ENCODE results near the gene MYH9. TPM values are rescaled to one million over a fixed set of nuclear protein-coding genes. Genes with fewer than 3 reads are reported as not detected.

Gene MYH9
- total RNA-seq, 1 experiment from 2014 or later: 653 TPM

- ChIA-PET CTCF (interaction anchor here (0.5 to 0.6 kb wide), 2 partner anchors 10 to 33 kb away, joined by 3 to 4 read pairs; no protein-coding TSS in a partner anchor), POLR2A (no interaction called here)
- H3K9me3 Mint-ChIP-seq (ENCODE audit: unreplicated experiment): peaks cover 16% of the 10 kb centered on the region
- BruUV-seq (replicated peaks): no TSS peak
- no peak for DNase-seq (ENCODE audit: unreplicated experiment)
- H3K27ac Mint-ChIP-seq (ENCODE audit: low read depth, unreplicated experiment): no peak overlapping the region
- peaks cover 64% of the 10 kb centered on the region for H3K36me3 Mint-ChIP-seq (ENCODE audit: insufficient read depth, unreplicated experiment)
- H3K4me1 Mint-ChIP-seq (ENCODE audit: insufficient read depth, unreplicated experiment): peaks cover 19% of the 10 kb centered on the region
- no peaks in the 10 kb centered on the region for H3K27me3 Mint-ChIP-seq (ENCODE audit: insufficient read depth, unreplicated experiment)
- intact Hi-C loops (cut with micrococcal nuclease): no loop called here
- TF ChIP-seq CTCF (IDR thresholded peaks at IDR 0.05; ENCODE audit: unreplicated experiment): no peak
- no peak overlapping the region for H3K4me3 Mint-ChIP-seq (ENCODE audit: unreplicated experiment)
Measured at GRCh38 chr22:36232715-36233401, 154.9 kb downstream of the MYH9 start.

Small RNA genes within 50 kb of the gene (microRNA-seq; reads per million reads assigned to microRNA genes)
- 0.53 reads per million for gene MIR6819

Other genes with a start within 250 kb of the MYH9 start
- gene APOL3, start 227.2 kb downstream of the MYH9 start, total RNA-seq (2022): 0.44 and 1.8 TPM in 2 replicates
- not detected in 2 replicates for gene APOL4, start 186.2 kb downstream of the MYH9 start, total RNA-seq (2022)
- gene APOL2, start 148.4 kb downstream of the MYH9 start, total RNA-seq (2022): 16.0 and 38.7 TPM in 2 replicates
- gene APOL1, start 134.8 kb downstream of the MYH9 start, total RNA-seq (2022): 0.14 and 0.69 TPM in 2 replicates
- gene TXN2, start 93.7 kb upstream of the MYH9 start, total RNA-seq (2022): 61.5 and 83.2 TPM in 2 replicates
- gene FOXRED2, start 119.1 kb upstream of the MYH9 start, total RNA-seq (2022): 10.9 and 11.4 TPM in 2 replicates
- gene EIF3D, start 141.2 kb upstream of the MYH9 start, total RNA-seq (2022): 258 and 306 TPM in 2 replicates

Measured in MCF 10A (cell line).